HG02938 (cell line): ENCODE measurements around the gene SNED1.
"Not testable (repeated sequence)": the region's sequence is repeated elsewhere in the genome, so short reads cannot be mapped to it uniquely, and the experiment has no call there.

Experiments used
- ATAC-seq: cut with Tn5 transposase; IDR thresholded peaks from one replicate; pipeline ENCODE4 v1.9.1; 2021; ENCODE audit warnings: mild to moderate bottlenecking, moderate library complexity; ENCODE audit not compliant: unreplicated experiment

SNED1 gene

GRCh38 chr2:241104611-241105010 lies 106.2 kb downstream of the SNED1 start:
- not testable (repeated sequence) for ATAC-seq

GRCh38 chr2:241105641-241106040 lies 107.2 kb downstream of the SNED1 start:
- ATAC-seq: no peak

- no peak for ATAC-seq
Observed at GRCh38 chr2:241107031-241107783, 108.8 kb downstream of the SNED1 start.

GRCh38 chr2:241108271-241109209 lies 110.1 kb downstream of the SNED1 start:
- no peak for ATAC-seq

- ATAC-seq: no peak
Observed at GRCh38 chr2:241109210-241110088, 111.0 kb downstream of the SNED1 start.

- ATAC-seq: peak; percentile 7
Observed at GRCh38 chr2:241110089-241110606, 111.7 kb downstream of the SNED1 start.

- ATAC-seq: peak; percentile 34
Observed at GRCh38 chr2:241110607-241111439, 112.4 kb downstream of the SNED1 start.

- peak; percentile 36 for ATAC-seq
Observed at GRCh38 chr2:241111440-241111805, 113.0 kb downstream of the SNED1 start.

GRCh38 chr2:241112046-241112445 lies 113.6 kb downstream of the SNED1 start:
- no peak for ATAC-seq

GRCh38 chr2:241112592-241112991 lies 114.2 kb downstream of the SNED1 start:
- no peak for ATAC-seq

GRCh38 chr2:241114836-241115235 lies 116.4 kb downstream of the SNED1 start:
- no peak for ATAC-seq

GRCh38 chr2:241115361-241115760 lies 116.9 kb downstream of the SNED1 start:
- no peak for ATAC-seq

GRCh38 chr2:241116606-241117560 lies 118.5 kb downstream of the SNED1 start:
- no peak for ATAC-seq

- ATAC-seq: no peak
Observed at GRCh38 chr2:241118737-241119505, 120.5 kb downstream of the SNED1 start.

- ATAC-seq: no peak
Observed at GRCh38 chr2:241120440-241120839, 122.0 kb downstream of the SNED1 start.

- no peak for ATAC-seq
Observed at GRCh38 chr2:241121008-241121407, 122.6 kb downstream of the SNED1 start.

GRCh38 chr2:241122376-241123002 lies 124.1 kb downstream of the SNED1 start:
- ATAC-seq: no peak
